Activated CD4-positive, CD25-positive, alpha-beta regulatory T cell treated with anti-CD3 and anti-CD28 coated beads, Interleukin-2, amount 50 U/mL, for 72 hours (primary cell): ENCODE results near the gene STARD4.

Experiments
- DNase-seq: peaks from one replicate; pipeline ENCODE4 v3.0.0; 2021

The STARD4 gene

DNA sequence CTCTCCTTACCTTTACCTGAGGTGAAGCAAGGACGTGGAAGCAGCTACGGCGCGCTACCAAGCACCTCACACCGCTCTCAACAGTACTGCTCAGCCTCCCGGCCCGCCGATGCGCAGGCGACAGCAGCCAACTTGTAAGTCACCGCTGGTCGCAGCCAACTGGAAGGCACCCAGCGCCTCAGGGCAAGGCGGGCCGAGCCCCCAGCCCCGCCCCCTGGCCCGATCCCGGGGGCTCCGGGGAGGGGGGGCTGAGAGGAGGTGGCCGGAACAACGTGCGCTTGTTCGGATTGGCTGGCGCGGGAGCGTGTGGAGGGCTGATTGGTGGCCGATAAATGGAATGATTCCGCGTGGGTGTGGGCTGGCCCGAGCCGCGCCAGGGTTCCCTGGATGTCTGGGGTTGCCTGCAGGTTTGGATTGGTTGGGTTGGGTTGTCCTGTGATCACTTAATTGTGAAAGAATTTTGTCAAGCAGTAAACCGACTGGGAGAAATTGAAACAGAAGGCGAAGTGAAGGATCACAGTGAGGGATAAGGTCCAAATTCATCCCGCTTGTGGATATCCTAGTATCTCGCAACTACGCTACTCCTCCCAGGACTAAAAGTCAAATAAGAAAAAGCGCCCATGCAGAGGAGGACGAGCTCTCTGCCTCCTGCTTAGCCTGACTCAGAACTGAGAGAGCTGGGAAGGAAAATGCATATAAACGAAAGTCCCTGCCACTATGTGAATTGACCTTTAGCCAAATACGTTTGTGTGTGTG, at the start of gene STARD4:
TSS of gene STARD4 (minus strand) at position 161 of the 756 bp plus-strand sequence. CDS start 5,102 bp downstream, outside the sequence.
- DNase-seq, result peak; percentile 81

DNA sequence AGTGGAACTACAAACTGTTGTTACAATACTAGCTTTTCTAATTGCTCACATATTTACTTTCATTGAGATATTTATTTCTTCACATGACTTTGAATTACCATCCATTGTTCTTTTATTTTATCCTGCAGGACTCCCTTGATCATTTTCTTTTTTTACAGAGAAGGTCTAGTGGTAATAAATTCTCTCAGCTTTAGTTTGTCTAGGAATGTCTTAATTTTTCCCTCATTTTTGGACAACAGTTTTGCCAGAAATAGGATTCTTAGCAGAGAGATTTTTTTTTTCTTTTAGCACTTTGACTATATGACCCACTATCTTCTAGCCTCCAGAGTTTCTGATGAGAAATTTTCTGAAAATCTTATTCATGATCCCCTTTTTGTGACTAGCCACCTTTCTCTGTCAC, 47.3 kb upstream of the STARD4 start:
- no peak for DNase-seq

GRCh38 chr5:111557686-111558085, 45.4 kb upstream of the STARD4 start:
- DNase-seq, result no peak

DNA sequence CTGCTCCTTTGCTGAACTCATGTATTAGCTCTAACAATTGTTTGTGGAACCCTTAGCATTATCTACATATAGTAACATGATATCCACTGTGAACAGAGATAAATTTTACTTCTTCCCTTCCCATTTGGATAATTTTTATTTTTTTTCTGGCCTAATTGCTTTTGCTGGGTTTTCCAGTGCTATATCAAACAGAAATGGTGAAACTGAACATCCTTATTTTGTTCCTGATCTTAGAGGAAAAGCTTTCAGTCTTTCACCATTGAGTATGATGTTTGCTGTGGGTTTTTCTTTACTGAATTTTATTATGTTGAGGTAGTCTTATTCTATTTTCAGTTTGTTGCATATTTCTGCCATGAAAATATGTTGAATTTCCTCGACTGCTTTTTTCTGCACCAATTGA, 44.8 kb upstream of the STARD4 start:
- no peak for DNase-seq

DNA sequence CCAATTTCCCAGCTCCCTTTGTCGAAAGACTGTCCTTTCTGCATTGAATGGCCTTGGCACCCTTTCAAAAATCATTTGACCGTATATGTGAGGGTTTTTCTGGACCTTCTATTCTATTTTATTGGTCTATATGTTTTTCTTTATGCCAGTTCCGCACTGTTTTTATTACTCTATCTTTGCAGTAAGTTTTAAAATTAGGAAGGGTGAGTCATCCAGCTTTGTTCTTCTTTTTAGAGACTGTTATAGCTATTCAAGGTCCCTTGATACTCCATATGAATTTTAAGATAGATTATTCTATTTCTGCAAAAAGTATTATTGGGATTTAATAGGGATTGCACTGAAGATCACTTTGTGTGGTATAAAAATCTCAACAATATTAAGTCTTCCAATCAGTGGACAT, 44.2 kb upstream of the STARD4 start:
- DNase-seq, result no peak

DNA sequence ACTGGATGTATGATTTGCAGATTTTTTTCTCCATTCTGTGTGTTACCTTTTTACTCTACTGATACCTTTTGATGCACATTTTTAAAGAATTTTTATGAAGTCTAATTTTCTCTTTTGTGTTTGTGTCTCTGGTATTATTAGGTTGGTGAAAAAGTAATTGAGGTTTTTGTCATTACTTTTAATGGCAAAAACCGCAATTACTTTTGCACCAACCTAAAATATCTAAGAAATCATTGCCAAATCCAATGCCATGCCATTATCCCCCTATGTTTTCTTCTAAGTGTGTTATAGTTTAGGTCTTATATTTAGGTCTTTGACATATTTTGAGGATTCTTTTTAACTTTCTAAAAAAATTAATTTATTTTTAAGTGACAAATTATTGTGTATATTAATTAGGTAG, 43.4 kb upstream of the STARD4 start:
- DNase-seq, result no peak

GRCh38 chr5:111553868-111554267, 41.5 kb upstream of the STARD4 start:
- no peak for DNase-seq

DNA sequence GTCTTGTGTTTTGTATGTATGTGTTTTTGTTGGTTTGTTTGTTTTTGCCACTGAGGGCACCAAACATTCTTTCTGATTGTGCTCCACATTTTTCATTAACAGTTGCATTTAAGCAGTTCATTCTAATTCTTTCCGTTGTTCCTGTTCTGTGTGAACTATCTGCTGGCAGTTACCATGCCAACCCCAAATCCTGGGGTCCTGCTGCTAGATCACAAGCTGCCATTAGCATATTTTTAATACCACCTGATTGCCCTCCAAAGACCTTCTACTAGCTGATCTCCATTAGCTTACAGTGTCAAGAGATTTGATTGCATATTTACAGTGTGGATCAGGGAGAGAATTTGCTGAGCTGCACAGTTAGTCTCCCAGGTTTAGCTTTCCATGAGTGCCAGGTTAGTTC, 40.6 kb upstream of the STARD4 start:
- no peak for DNase-seq

DNA sequence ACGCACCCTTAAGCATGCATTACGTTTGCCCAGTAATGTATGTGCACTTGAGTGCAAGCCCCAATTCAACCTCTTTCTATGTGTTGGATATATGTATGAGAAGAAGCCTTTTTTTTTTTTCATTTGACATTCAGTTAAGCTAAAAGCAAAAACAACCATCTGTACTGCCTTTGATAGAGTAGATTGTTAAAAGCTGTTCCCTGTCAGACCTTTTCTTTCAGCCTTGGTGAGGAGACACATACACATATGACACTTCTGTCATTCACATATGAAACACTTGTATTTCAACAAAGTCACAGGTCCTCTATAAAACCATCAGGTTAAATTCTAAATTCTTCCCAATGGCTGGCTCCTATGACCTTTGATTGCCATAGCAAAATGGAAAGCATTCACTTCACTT, 40.2 kb upstream of the STARD4 start:
- no peak for DNase-seq

DNA sequence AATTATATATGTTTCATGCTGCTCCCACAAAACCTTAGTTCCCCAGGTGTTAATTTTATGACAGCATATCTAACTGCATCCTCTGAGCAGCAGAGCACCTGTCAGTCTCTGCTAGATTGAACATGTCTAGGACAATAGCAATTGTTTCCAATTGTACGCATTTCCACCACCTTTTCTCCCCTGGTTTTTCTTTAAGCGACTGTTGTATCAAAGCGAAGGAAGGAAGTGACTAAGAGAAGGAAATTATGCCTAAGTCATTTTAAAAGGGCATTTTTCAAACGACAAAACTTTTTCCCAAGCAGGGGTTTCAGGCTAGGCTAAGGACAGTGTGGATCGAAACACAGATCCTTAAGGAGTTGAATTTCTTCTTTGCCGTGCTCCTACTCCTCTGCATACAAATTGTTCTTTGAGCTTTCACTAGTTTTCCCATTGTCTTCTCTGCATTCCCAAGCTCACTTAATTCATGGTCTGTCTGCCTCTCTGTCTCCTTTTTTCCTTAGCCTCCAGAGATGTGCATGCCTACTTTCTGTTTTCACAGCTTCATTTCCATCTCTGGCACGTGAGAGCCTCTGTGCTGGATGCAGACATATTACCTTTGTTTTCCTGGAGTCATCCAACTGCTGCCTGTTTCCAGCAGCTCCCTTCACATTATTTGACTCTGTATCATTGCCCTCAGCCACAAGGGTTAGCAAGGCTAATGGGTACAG, 39.4 kb upstream of the STARD4 start:
- no peak for DNase-seq

DNA sequence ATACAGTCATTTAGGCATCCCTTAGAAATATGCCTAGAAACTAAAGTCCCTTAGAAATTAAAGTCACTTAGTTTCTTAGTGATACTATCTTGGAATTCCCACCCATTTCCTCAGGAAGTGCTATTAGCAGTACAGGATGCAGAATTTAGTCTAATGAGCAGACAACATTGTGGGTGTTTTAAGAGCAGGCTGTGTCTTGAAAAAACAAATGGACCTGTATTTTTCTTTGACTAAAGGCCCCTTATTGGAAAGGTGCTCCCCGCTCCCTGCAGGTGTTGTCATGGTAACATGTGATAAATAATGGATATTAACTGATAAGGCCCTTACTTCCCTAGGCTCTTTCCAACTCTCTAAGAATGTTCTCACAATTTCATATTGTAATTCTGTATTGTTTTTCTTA, 38.8 kb upstream of the STARD4 start:
- DNase-seq, result no peak

DNA sequence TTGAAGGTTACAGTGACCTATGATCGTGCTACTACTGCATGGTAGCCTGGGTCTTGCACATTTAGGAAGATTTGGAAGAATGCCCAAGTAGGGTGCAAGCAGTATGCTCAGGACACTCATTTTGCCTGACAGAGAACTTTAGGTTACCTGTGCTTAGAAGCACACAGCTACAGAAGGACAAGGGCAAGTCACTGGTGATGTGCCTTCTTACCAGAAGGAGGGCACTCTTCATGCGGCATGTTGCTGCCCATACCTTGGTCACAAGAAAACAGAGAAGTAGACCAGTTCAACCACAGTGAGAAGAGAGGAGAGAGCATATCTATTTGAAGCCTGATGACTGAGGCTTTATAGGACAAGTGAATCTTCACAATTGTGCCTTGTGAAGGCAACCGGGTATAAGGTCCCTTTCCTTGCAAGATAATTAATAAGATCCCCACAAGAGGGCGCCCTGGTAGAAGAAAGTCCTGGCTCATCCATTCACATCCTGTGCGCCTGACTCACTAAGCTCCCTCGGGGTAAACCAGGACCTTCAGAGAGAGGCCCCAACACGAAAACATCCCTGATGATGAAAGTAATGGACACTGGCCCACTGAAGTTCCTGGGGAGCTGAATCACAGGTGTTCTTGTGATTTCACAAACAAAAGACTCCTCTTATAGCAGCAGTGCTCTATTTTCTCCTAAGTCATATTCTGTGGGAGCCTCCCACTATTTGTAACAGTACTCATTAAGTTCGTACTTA, 38.1 kb upstream of the STARD4 start:
- peak; percentile 60 for DNase-seq

DNA sequence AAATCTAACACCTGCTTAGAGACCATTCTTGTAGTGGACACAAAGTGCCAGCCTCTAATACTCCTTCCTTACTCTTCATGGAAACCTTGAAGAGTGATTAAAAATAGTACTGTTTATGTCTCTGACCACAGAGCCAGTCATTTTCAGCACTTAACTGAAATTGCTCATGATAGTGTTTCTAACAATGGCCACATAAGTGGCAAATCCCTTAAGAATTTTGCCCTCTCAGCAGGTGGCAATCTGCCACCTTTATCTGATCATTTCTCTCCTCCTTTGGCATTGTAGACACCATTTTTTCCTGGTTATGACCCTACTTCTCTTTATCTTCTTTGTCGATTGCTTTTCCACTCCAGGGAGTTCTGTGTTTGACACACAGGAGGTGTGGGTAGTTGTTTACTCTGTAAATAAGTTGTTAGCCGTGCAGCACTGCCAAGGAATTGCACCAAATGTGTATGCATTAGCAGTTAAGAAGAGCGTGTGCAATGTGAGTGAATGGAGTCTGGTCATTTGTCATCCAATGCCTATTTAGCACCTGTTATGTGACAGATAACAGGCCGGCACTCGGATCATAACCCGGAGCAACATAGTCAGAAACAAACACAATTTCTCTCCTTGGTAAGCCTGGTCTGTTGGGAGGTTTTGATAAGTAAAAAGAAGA, 36.8 kb upstream of the STARD4 start:
- DNase-seq, result no peak

- DNase-seq, result no peak
Measured at GRCh38 chr5:111548348-111548950, 36.1 kb upstream of the STARD4 start.

DNA sequence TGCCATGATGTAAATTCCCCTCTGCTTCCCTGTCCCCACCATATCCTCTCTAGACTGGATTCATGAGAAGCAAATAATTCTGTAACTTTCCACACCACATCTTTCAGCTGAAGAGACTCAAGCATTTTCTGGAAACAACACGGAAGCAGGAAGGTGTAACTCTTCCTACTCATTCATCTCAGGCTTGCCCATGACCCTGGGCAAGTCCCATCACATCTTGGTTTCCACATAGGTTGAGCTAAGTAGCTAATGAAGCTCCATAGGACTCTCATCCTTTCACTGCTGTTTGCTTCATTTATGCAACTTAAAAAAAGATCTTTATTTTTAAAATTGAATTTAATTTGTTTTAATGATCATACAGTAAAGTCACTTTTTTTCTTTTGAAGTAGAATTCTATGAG, 32.7 kb upstream of the STARD4 start:
- DNase-seq, result no peak

DNA sequence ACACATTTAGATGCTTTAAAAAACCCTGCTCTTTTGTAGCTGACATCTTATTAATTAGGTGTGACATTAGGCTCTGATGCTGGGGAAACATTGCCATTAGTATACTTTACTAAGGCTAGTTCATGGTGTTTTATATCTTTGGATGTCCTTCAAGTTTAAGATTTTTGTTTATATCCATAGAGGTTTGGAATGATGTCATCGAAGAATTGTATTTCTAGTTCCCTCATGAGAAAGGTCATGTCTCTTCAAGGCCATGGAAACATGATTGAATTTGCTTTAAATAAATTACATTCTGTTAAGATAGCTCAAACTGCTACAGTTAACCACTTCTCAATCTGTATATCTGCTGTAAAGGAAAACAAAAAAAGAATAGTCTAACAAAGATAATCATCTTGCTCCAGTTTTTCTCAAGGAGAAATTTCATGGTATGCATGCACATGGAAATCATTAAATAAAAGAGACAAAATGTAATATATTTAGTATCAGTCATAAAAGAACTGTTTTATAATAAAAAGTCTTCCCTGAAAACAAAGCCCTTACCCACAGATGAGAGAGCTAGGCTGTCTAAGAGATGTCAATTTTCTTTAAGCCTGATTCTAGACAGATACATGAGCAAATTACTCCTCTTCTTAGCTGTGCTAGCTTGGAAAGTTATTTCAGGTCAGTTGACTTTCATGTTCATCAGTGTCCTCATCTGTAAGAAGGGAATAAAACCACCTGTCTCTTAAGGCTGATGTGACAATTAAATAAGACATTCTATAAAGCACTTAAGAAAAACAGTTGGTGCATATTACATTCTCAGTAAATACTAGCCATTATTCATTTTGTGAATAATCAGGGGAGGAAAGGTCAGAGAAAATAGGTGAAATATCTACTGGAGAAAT, 25.0 kb upstream of the STARD4 start:
- no peak for DNase-seq

GRCh38 chr5:111535879-111536549, 23.7 kb upstream of the STARD4 start:
- no peak for DNase-seq

DNA sequence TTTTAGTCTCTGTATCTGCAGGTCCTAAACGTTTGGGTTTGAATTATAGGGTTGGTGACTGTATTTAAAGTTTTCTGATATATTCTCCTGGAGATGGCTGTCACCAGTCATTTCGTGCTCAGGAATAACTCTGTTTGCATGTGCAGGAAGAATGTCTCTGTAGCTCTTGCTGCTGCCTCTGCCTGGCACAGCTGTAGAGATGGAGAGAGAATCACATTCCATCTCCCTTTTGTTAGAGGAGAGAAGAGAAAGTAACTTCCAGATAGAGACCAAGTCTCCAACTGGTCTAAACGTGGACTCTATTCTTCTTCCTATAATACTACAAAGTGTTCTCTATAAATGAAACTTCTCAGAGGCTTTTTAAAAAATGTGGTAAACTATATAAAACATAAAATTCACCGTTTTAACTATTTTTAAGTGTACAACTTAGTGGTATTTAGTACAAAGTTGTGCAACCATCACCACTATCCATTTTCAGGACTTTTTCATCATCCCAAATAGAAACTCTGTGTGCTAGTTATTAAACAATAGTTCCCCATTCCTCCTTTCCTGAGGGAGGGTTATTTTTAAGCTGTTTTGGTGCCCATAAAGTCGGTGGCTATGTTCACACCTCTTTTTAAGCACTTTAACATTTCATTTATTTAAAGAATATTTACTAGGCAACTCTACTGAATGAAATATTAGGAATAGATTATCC, 20.7 kb upstream of the STARD4 start:
- no peak for DNase-seq

DNA sequence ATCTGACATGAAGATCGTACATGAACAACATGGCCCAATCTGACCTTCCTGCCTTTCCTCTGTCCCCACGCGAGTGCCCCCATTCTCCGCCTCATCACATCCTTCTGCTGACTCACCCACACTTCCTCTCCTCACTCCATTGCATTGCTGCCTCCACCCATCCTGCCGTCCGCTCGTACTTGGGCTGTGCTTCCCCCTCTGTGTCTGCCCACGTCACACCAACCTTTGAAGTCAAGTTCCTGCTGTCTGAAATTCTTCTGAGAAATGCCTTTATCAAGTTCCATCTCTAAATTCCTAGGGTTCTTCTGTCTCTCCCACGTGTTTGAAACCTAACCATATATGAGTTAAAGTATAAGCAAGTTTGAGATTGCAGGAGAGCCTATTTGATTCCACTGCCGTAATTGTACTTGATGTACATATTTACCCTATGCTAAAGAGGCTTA, 18.0 kb upstream of the STARD4 start:
- DNase-seq, result peak; percentile 69

GRCh38 chr5:111528056-111528455, 15.7 kb upstream of the STARD4 start:
- no peak for DNase-seq

- no peak for DNase-seq
Measured at GRCh38 chr5:111520908-111521307, 8.6 kb upstream of the STARD4 start.
